CD14-positive monocyte (primary cell): ENCODE measurements around the gene SLC4A5. TPM values are rescaled to one million over a fixed set of nuclear protein-coding genes. Genes with fewer than 3 reads are reported as not detected.

Source experiments
- DNase-seq, 3 donors: peaks; one replicate each; pipeline ENCODE4 v3.0.0-alpha.2; 2011 to 2022
- H2AFZ ChIP-seq: 2 replicates; pipeline ENCODE4 v1.6.0; 2012; ENCODE audit warnings: mild to moderate bottlenecking, low read depth, low read length, inconsistent platforms; ENCODE audit not compliant: insufficient read depth, poor library complexity, severe bottlenecking
- H3K27ac ChIP-seq, 2 donors: 1 replicate in 1 of 2; 2 replicates in 1 of 2; pipeline ENCODE4 v1.5.1; 2012 to 2013; ENCODE audit warnings: low read length in 2 of 2, control low read depth in 1 of 2, inconsistent platforms in 1 of 2, low read depth in 1 of 2, mild to moderate bottlenecking in 1 of 2
- H3K27me3 ChIP-seq, 2 donors: one replicate each; pipeline versions ENCODE4 v1.6.0 to v1.6.1; 2011 to 2013; ENCODE audit warnings: low read length in 2 of 2; ENCODE audit not compliant: control insufficient read depth in 2 of 2, insufficient read depth in 2 of 2
- H3K36me3 ChIP-seq, 2 donors: replicated peaks in 1 of 2; 1 replicate in 1 of 2; 2 replicates in 1 of 2; pipeline versions ENCODE4 v1.5.1 to v1.6.1; 2012 to 2013; ENCODE audit warnings: low read length in 2 of 2, control low read depth in 1 of 2, inconsistent platforms in 1 of 2, mild to moderate bottlenecking in 1 of 2; ENCODE audit not compliant: insufficient read depth in 2 of 2, control insufficient read depth in 1 of 2
- H3K4me1 ChIP-seq, 2 donors: 1 replicate in 1 of 2; 2 replicates in 1 of 2; pipeline versions ENCODE4 v1.5.1 to v1.6.1; 2012 to 2013; ENCODE audit warnings: low read length in 2 of 2, control low read depth in 1 of 2, inconsistent platforms in 1 of 2, mild to moderate bottlenecking in 1 of 2, moderate library complexity in 1 of 2; ENCODE audit not compliant: insufficient read depth in 2 of 2, control insufficient read depth in 1 of 2
- H3K4me2 ChIP-seq: replicated peaks from 2 replicates; pipeline ENCODE3; 2012; ENCODE audit warnings: low read length, moderate library complexity, mild to moderate bottlenecking; ENCODE audit not compliant: poor library complexity, severe bottlenecking; ENCODE audit errors: extremely low read depth
- H3K4me3 ChIP-seq, 3 experiments: fragments of 200-600 bp in 1 of 3; sonication (generic) in 1 of 3; replicated peaks in 1 of 3; 1 replicate in 2 of 3; 2 replicates in 1 of 3; pipeline ENCODE4 v1.5.1; 2011 to 2013; ENCODE audit warnings: low read length in 3 of 3, mild to moderate bottlenecking in 3 of 3, control low read depth in 2 of 3, low read depth in 2 of 3, inconsistent platforms in 1 of 3, moderate library complexity in 1 of 3
- H3K79me2 ChIP-seq: 2 replicates; pipeline ENCODE4 v1.6.0; 2012; ENCODE audit warnings: mild to moderate bottlenecking, control low read depth, inconsistent platforms, low read length, moderate library complexity; ENCODE audit not compliant: insufficient read depth
- H3K9ac ChIP-seq: 2 replicates; pipeline ENCODE4 v1.6.0; 2017; ENCODE audit warnings: low read length, mild to moderate bottlenecking; ENCODE audit not compliant: insufficient read depth, poor library complexity, severe bottlenecking
- H3K9me3 ChIP-seq, 2 donors: replicated peaks in 1 of 2; 1 replicate in 1 of 2; 2 replicates in 1 of 2; pipeline versions ENCODE4 v1.5.1 to v1.6.1; 2012 to 2013; ENCODE audit warnings: low read length in 2 of 2, control low read depth in 1 of 2; ENCODE audit not compliant: control insufficient read depth in 1 of 2, insufficient read depth in 1 of 2
- H4K20me1 ChIP-seq: 2 replicates; pipeline ENCODE4 v1.6.0; 2012; ENCODE audit warnings: mild to moderate bottlenecking, low read length, control low read depth, moderate library complexity; ENCODE audit not compliant: insufficient read depth
- H3K27ac Mint-ChIP-seq, 7 donors: one replicate each; pipeline ENCODE4 v1.8.0; 2020; ENCODE audit warnings: mild to moderate bottlenecking in 7 of 7, mixed read lengths in 7 of 7, moderate library complexity in 6 of 7, inconsistent platforms in 2 of 7
- H3K27me3 Mint-ChIP-seq, 3 donors: one replicate each; pipeline ENCODE4 v1.8.0; 2021 to 2022; ENCODE audit warnings: low read depth in 3 of 3, mild to moderate bottlenecking in 3 of 3, mixed read lengths in 3 of 3, moderate library complexity in 3 of 3, inconsistent platforms in 1 of 3
- H3K36me3 Mint-ChIP-seq, 2 donors: one replicate each; pipeline ENCODE4 v1.8.0; 2020; ENCODE audit warnings: mixed read lengths in 2 of 2, inconsistent platforms in 1 of 2, mild to moderate bottlenecking in 1 of 2
- H3K4me1 Mint-ChIP-seq: one replicate; pipeline ENCODE4 v1.8.0; 2020; ENCODE audit warnings: mild to moderate bottlenecking, mixed read lengths
- H3K4me3 Mint-ChIP-seq, 2 donors: one replicate each; pipeline ENCODE4 v1.8.0; 2020; ENCODE audit warnings: mild to moderate bottlenecking in 2 of 2, mixed read lengths in 2 of 2, moderate library complexity in 1 of 2
- H3K9me3 Mint-ChIP-seq, 7 donors: one replicate each; pipeline ENCODE4 v1.8.0; 2020 to 2022; ENCODE audit warnings: mixed read lengths in 7 of 7, mild to moderate bottlenecking in 6 of 7, moderate library complexity in 6 of 7, inconsistent platforms in 2 of 7
- WGBS: methylation state at CpG from one replicate; pipeline ENCODE4 v1.1.5; 2013; ENCODE audit warnings: missing lambda C conversion rate; ENCODE audit not compliant: insufficient coverage; 5-methylcytosine and 5-hydroxymethylcytosine counted together
- intact Hi-C, 2 donors: fragments of 100-400 bp; cut with micrococcal nuclease; formaldehyde crosslinking; loops; one replicate each; pipeline versions ENCODE4 v1.15.0 to v1.15.1; 2023
- polyA plus RNA-seq, 3 donors: library from polyadenylated mRNA; depleted of rRNA in 1 of 3; unstranded in 2 of 3; stranded (reverse) in 1 of 3; fragments of 300-500 nt in 2 of 3; fragments of >200 nt in 1 of 3; fragmentation: Illumina TruSeq in 2 of 3; gene quantifications; 1 replicate in 2 of 3; 2 replicates in 1 of 3; pipeline ENCODE4 v1.2.3, GENCODE V29; 2012 to 2021
- TF ChIP-seq, protein P1 (sequence below): fragments of 200-600 bp; IDR thresholded peaks from one replicate; pipeline ENCODE4 v1.8.0; 2022; ENCODE audit warnings: antibody characterized with exemption, mild to moderate bottlenecking

The SLC4A5 gene
- polyA plus RNA-seq, 3 donors: 0.10 to 1.1 TPM; not detected in 1

- peaks cover 4 to 34% of the 10 kb centered on the region in 2 donors for H3K36me3 ChIP-seq
- H3K4me1 ChIP-seq: peaks cover 0 to 3% of the 10 kb centered on the region in 2 donors
- no peaks in the 10 kb centered on the region for H3K9me3 ChIP-seq
- intact Hi-C loops: no loop called here
- H3K27me3 ChIP-seq: no peaks in the 10 kb centered on the region
- H4K20me1 ChIP-seq: peaks cover 87% of the 10 kb centered on the region
- Mint-ChIP-seq H3K4me1 (peaks cover 16% of the 10 kb centered on the region), H3K27ac (peak overlapping the region in 3 of 7 donors; percentile 6 to 37 (median 11)), H3K4me3 (no peak overlapping the region), H3K27me3 (no peaks in the 10 kb centered on the region), H3K9me3 (no peaks in the 10 kb centered on the region), H3K36me3 (peaks cover 11 to 27% of the 10 kb centered on the region in 2 donors)
- H3K4me3 ChIP-seq: no peak overlapping the region
- H3K4me2 ChIP-seq: no peak overlapping the region
- DNase-seq: no peak
- no peak overlapping the region for H3K9ac ChIP-seq
- no peak overlapping the region for H3K27ac ChIP-seq
- no CpG with 5 or more reads among the region's 1 CpG for WGBS
- H2AFZ ChIP-seq: no peak overlapping the region
- H3K79me2 ChIP-seq: peaks cover 66% of the 10 kb centered on the region
- TF ChIP-seq, protein P1, sequence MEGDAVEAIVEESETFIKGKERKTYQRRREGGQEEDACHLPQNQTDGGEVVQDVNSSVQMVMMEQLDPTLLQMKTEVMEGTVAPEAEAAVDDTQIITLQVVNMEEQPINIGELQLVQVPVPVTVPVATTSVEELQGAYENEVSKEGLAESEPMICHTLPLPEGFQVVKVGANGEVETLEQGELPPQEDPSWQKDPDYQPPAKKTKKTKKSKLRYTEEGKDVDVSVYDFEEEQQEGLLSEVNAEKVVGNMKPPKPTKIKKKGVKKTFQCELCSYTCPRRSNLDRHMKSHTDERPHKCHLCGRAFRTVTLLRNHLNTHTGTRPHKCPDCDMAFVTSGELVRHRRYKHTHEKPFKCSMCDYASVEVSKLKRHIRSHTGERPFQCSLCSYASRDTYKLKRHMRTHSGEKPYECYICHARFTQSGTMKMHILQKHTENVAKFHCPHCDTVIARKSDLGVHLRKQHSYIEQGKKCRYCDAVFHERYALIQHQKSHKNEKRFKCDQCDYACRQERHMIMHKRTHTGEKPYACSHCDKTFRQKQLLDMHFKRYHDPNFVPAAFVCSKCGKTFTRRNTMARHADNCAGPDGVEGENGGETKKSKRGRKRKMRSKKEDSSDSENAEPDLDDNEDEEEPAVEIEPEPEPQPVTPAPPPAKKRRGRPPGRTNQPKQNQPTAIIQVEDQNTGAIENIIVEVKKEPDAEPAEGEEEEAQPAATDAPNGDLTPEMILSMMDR: no peak
Measured at GRCh38 chr2:74383254-74383653, 40.0 kb upstream of the SLC4A5 start.

GRCh38 chr2:74381751-74382150, 38.5 kb upstream of the SLC4A5 start:
- Histone ChIP-seq H3K9ac (no peak overlapping the region), H3K4me2 (no peak overlapping the region), H3K27me3 (no peaks in the 10 kb centered on the region), H3K9me3 (no peaks in the 10 kb centered on the region), H3K27ac (no peak overlapping the region), H4K20me1 (peaks cover 77% of the 10 kb centered on the region), H3K79me2 (peaks cover 51% of the 10 kb centered on the region), H3K4me1 (peaks cover 0 to 3% of the 10 kb centered on the region in 2 donors), H3K4me3 (no peak overlapping the region), H2AFZ (no peak overlapping the region), H3K36me3 (peaks cover 16 to 49% of the 10 kb centered on the region in 2 donors)
- no peaks in the 10 kb centered on the region for H3K9me3 Mint-ChIP-seq
- no peaks in the 10 kb centered on the region for H3K27me3 Mint-ChIP-seq
- peaks cover 26 to 41% of the 10 kb centered on the region in 2 donors for H3K36me3 Mint-ChIP-seq
- no peak for DNase-seq
- intact Hi-C loops: no loop called here
- H3K27ac Mint-ChIP-seq: no peak overlapping the region
- no peak overlapping the region for H3K4me3 Mint-ChIP-seq
- no CpG with 5 or more reads among the region's 3 CpGs for WGBS
- H3K4me1 Mint-ChIP-seq: peaks cover 16% of the 10 kb centered on the region
- TF ChIP-seq, protein P1: no peak
